CD4-positive, alpha-beta memory T cell (primary cell): ENCODE results near the gene MORC3. TPM values are rescaled to one million over a fixed set of nuclear protein-coding genes. Genes with fewer than 3 reads are reported as not detected.
"Not testable (repeated sequence)": the region's sequence is repeated elsewhere in the genome, so short reads cannot be mapped to it uniquely, and the experiment has no call there.

Source experiments
- CTCF ChIA-PET: fragments of 350-600 bp; sonication (Branson Sonifier 250); formaldehyde crosslinking; loops from one replicate; lab custom pipeline; 2021; ENCODE audit warnings: inconsistent platforms; ENCODE audit not compliant: partially characterized antibody; lab: Charles Lee
- POLR2A ChIA-PET: fragments of 350-600 bp; sonication (Branson Sonifier 250); formaldehyde crosslinking; loops from one replicate; lab custom pipeline; 2021; ENCODE audit not compliant: partially characterized antibody; lab: Charles Lee
- DNase-seq, 5 donors: peaks; one replicate each; pipeline versions ENCODE4 v3.0.0 to v3.0.0-alpha.2; 2020 to 2022; ENCODE audit warnings: mixed read lengths in 1 of 5
- H3K27ac ChIP-seq: one replicate; pipeline ENCODE4 v1.7.0; 2013; ENCODE audit warnings: low read depth, low read length
- H3K27me3 ChIP-seq: 2 replicates; pipeline ENCODE4 v1.7.0; 2013; ENCODE audit warnings: mild to moderate bottlenecking, low read length, moderate library complexity; ENCODE audit not compliant: insufficient read depth
- H3K36me3 ChIP-seq: 2 replicates; pipeline ENCODE4 v1.7.0; 2013; ENCODE audit warnings: mild to moderate bottlenecking, low read length, moderate library complexity; ENCODE audit not compliant: insufficient read depth
- H3K4me1 ChIP-seq: 2 replicates; pipeline ENCODE4 v1.7.0; 2013; ENCODE audit warnings: mild to moderate bottlenecking, low read length, moderate library complexity; ENCODE audit not compliant: insufficient read depth
- H3K4me3 ChIP-seq, 2 donors: one replicate each; pipeline ENCODE4 v1.7.0; 2013; ENCODE audit warnings: low read length in 2 of 2, mild to moderate bottlenecking in 1 of 2
- H3K9me3 ChIP-seq, 2 donors: one replicate each; pipeline ENCODE4 v1.7.0; 2013; ENCODE audit warnings: low read length in 2 of 2, control low read depth in 1 of 2; ENCODE audit not compliant: control insufficient read depth in 1 of 2
- H3K27ac Mint-ChIP-seq, 7 donors: one replicate each; pipeline ENCODE4 v1.8.0; 2020 to 2021; ENCODE audit warnings: mixed read lengths in 7 of 7, mild to moderate bottlenecking in 6 of 7, inconsistent platforms in 3 of 7, moderate library complexity in 3 of 7
- H3K27me3 Mint-ChIP-seq, 2 donors: one replicate each; pipeline ENCODE4 v1.8.0; 2020 to 2021; ENCODE audit warnings: mixed read lengths in 2 of 2
- H3K36me3 Mint-ChIP-seq, 2 donors: one replicate each; pipeline ENCODE4 v1.8.0; 2020 to 2021; ENCODE audit warnings: mixed read lengths in 2 of 2, inconsistent platforms in 1 of 2, mild to moderate bottlenecking in 1 of 2
- H3K4me1 Mint-ChIP-seq, 4 donors: one replicate each; pipeline ENCODE4 v1.8.0; 2020 to 2021; ENCODE audit warnings: mixed read lengths in 4 of 4, mild to moderate bottlenecking in 1 of 4
- H3K4me3 Mint-ChIP-seq, 8 donors: one replicate each; pipeline ENCODE4 v1.8.0; 2020 to 2021; ENCODE audit warnings: mixed read lengths in 8 of 8, mild to moderate bottlenecking in 7 of 8, moderate library complexity in 6 of 8, inconsistent platforms in 3 of 8
- H3K9me3 Mint-ChIP-seq, 8 donors: one replicate each; pipeline ENCODE4 v1.8.0; 2020 to 2021; ENCODE audit warnings: mixed read lengths in 8 of 8, mild to moderate bottlenecking in 5 of 8, inconsistent platforms in 3 of 8, moderate library complexity in 1 of 8
- intact Hi-C: fragments of 100-400 bp; cut with micrococcal nuclease; formaldehyde crosslinking; loops from one replicate; pipeline ENCODE4 v1.15.1; 2023
- polyA plus RNA-seq, 2 donors: library from polyadenylated mRNA; unstranded; fragments of 300-500 nt; fragmentation: Illumina TruSeq; gene quantifications; one replicate each; pipeline ENCODE4 v1.2.3, GENCODE V29; 2021
- total RNA-seq, 2 experiments: library from RNA; stranded (reverse); gene quantifications; one replicate each; pipeline ENCODE4 v1.2.3, GENCODE V29; 2021

The MORC3 gene
- total and polyA plus RNA-seq, 4 experiments from 2014 or later, result 31.8 to 108 (median 75.2) TPM

GRCh38 chr21:36323032-36323431 is 3.0 kb downstream of the MORC3 start:
- Histone ChIP-seq H3K9me3 (no peaks in the 10 kb centered on the region), H3K4me3 (no peak overlapping the region), H3K4me1 (peaks cover 50% of the 10 kb centered on the region), H3K36me3 (peaks cover 10% of the 10 kb centered on the region), H3K27me3 (no peaks in the 10 kb centered on the region), H3K27ac (peak overlapping the region; percentile 5)
- peak overlapping the region; percentile 24 to 93 (median 65) for H3K27ac Mint-ChIP-seq
- H3K36me3 Mint-ChIP-seq, result peaks cover 12 to 43% of the 10 kb centered on the region in 2 donors
- H3K27me3 Mint-ChIP-seq, result no peaks in the 10 kb centered on the region
- intact Hi-C loops, result no loop called here
- H3K4me1 Mint-ChIP-seq, result peaks cover 21 to 56% (median 46%) of the 10 kb centered on the region in 4 donors
- peak overlapping the region; percentile 27 to 76 (median 49) for H3K4me3 Mint-ChIP-seq
- no peak for DNase-seq
- POLR2A ChIA-PET, result interaction anchor here (0.6 to 5.6 kb wide), 6 partner anchors 13 to 167 kb away, joined by 3 to 279 read pairs (median 16); partner anchors contain the start of gene DOP1B
- CTCF ChIA-PET, result interaction anchor here (0.6 to 5.5 kb wide), 10 partner anchors 8 to 759 kb away, joined by 3 to 56 read pairs (median 4); no protein-coding TSS in a partner anchor
- H3K9me3 Mint-ChIP-seq, result no peaks in the 10 kb centered on the region

- no peaks in the 10 kb centered on the region for H3K27me3 ChIP-seq
- H3K9me3 ChIP-seq, result no peaks in the 10 kb centered on the region
- POLR2A ChIA-PET, result interaction anchor here (0.7 to 0.9 kb wide), 2 partner anchors 27 to 36 kb away, joined by 3 read pairs; no protein-coding TSS in a partner anchor
- no peaks in the 10 kb centered on the region for H3K9me3 Mint-ChIP-seq
- H3K27me3 Mint-ChIP-seq, result no peaks in the 10 kb centered on the region
- peaks cover 31 to 72% (median 58%) of the 10 kb centered on the region in 4 donors for H3K4me1 Mint-ChIP-seq
- H3K27ac Mint-ChIP-seq, result peak overlapping the region in 3 of 7 donors; percentile 12 to 55 (median 46)
- no peak overlapping the region for H3K4me3 ChIP-seq
- DNase-seq, result no peak
- intact Hi-C loops, result no loop called here
- H3K4me1 ChIP-seq, result peaks cover 72% of the 10 kb centered on the region
- no peak overlapping the region for H3K4me3 Mint-ChIP-seq
- H3K36me3 Mint-ChIP-seq, result peaks cover 17 to 48% of the 10 kb centered on the region in 2 donors
- CTCF ChIA-PET, result no interaction called here
- no peak overlapping the region for H3K27ac ChIP-seq
- peaks cover 10% of the 10 kb centered on the region for H3K36me3 ChIP-seq
Observed at GRCh38 chr21:36325373-36326010, 5.5 kb downstream of the MORC3 start.

- no peaks in the 10 kb centered on the region for H3K27me3 Mint-ChIP-seq
- H3K4me3 Mint-ChIP-seq, result peak overlapping the region in 2 of 8 donors; percentile 0 to 61
- DNase-seq, result peak; percentile 43 to 61 (median 53)
- H3K36me3 ChIP-seq, result peaks cover 6% of the 10 kb centered on the region
- H3K4me3 ChIP-seq, result no peak overlapping the region
- peaks cover 53% of the 10 kb centered on the region for H3K4me1 ChIP-seq
- intact Hi-C loops, result loop anchor here (1.0 kb wide), 5 partner anchors 11 to 190 kb away; partner anchors contain the start of gene MORC3
- no peaks in the 10 kb centered on the region for H3K9me3 ChIP-seq
- peaks cover 18 to 38% of the 10 kb centered on the region in 2 donors for H3K36me3 Mint-ChIP-seq
- ChIA-PET POLR2A (interaction anchor here (0.8 to 3.1 kb wide), 4 partner anchors 10 to 178 kb away, joined by 3 to 22 read pairs (median 4); partner anchors contain the start of gene MORC3), CTCF (interaction anchor here (1.1 to 6.5 kb wide), 11 partner anchors 9 to 217 kb away, joined by 3 to 54 read pairs (median 6); partner anchors contain the start of gene MORC3)
- no peaks in the 10 kb centered on the region for H3K27me3 ChIP-seq
- H3K27ac ChIP-seq, result no peak overlapping the region
- H3K4me1 Mint-ChIP-seq, result peaks cover 38 to 58% (median 47%) of the 10 kb centered on the region in 4 donors
- no peaks in the 10 kb centered on the region for H3K9me3 Mint-ChIP-seq
- peak overlapping the region in 6 of 7 donors; percentile 58 to 75 (median 70) for H3K27ac Mint-ChIP-seq
Observed at GRCh38 chr21:36330904-36331303, 10.9 kb downstream of the MORC3 start.

GRCh38 chr21:36337099-36337509 is 17.1 kb downstream of the MORC3 start:
- Mint-ChIP-seq H3K9me3 (no peaks in the 10 kb centered on the region), H3K4me3 (no peak overlapping the region), H3K4me1 (peaks cover 17 to 27% (median 19%) of the 10 kb centered on the region in 4 donors), H3K27me3 (no peaks in the 10 kb centered on the region), H3K27ac (peak overlapping the region in 1 of 7 donors; percentile 35), H3K36me3 (peaks cover 52 to 61% of the 10 kb centered on the region in 2 donors)
- no peaks in the 10 kb centered on the region for H3K27me3 ChIP-seq
- peaks cover 44% of the 10 kb centered on the region for H3K36me3 ChIP-seq
- ChIA-PET CTCF (interaction anchor here (1.4 to 1.5 kb wide), 2 partner anchors 184 to 196 kb away, joined by 4 to 5 read pairs; no protein-coding TSS in a partner anchor), POLR2A (interaction anchor here (1.8 kb wide), 1 partner anchor 48 kb away, joined by 7 read pairs; no protein-coding TSS in a partner anchor)
- no peak overlapping the region for H3K27ac ChIP-seq
- no peak for DNase-seq
- intact Hi-C loops, result no loop called here
- no peaks in the 10 kb centered on the region for H3K9me3 ChIP-seq
- H3K4me1 ChIP-seq, result peaks cover 4% of the 10 kb centered on the region
- no peak overlapping the region for H3K4me3 ChIP-seq

- POLR2A ChIA-PET, result no interaction called here
- DNase-seq, result no peak
- intact Hi-C loops, result no loop called here
- Histone ChIP-seq H3K9me3 (no peaks in the 10 kb centered on the region), H3K27me3 (no peaks in the 10 kb centered on the region), H3K36me3 (peaks cover 50% of the 10 kb centered on the region), H3K4me3 (no peak overlapping the region), H3K4me1 (no peaks in the 10 kb centered on the region), H3K27ac (no peak overlapping the region)
- no peaks in the 10 kb centered on the region for H3K9me3 Mint-ChIP-seq
- no peaks in the 10 kb centered on the region for H3K27me3 Mint-ChIP-seq
- peaks cover 4 to 20% (median 11%) of the 10 kb centered on the region in 4 donors for H3K4me1 Mint-ChIP-seq
- CTCF ChIA-PET, result interaction anchor here (1.3 kb wide), 1 partner anchor 10 kb away, joined by 3 read pairs; no protein-coding TSS in a partner anchor
- no peak overlapping the region for H3K4me3 Mint-ChIP-seq
- H3K36me3 Mint-ChIP-seq, result peaks cover 55 to 58% of the 10 kb centered on the region in 2 donors
- peak overlapping the region in 1 of 7 donors; percentile 60 for H3K27ac Mint-ChIP-seq
Observed at GRCh38 chr21:36338975-36339374, 19.0 kb downstream of the MORC3 start.

- POLR2A ChIA-PET, intact Hi-C loops, H3K9me3 ChIP-seq, DNase-seq, H3K27ac Mint-ChIP-seq, H3K27me3 ChIP-seq, CTCF ChIA-PET, H3K4me3 Mint-ChIP-seq, H3K27me3 Mint-ChIP-seq, H3K27ac ChIP-seq, H3K4me1 Mint-ChIP-seq, H3K4me3 ChIP-seq, H3K9me3 Mint-ChIP-seq, H3K4me1 ChIP-seq: not testable (repeated sequence)
- peaks cover 40 to 54% of the 10 kb centered on the region in 2 donors for H3K36me3 Mint-ChIP-seq
- H3K36me3 ChIP-seq, result peaks cover 60% of the 10 kb centered on the region
Observed at GRCh38 chr21:36342581-36342980, 22.6 kb downstream of the MORC3 start.

- Mint-ChIP-seq H3K4me3 (no peak overlapping the region), H3K27ac (peak overlapping the region in 2 of 7 donors; percentile 22 to 43), H3K4me1 (peaks cover 0 to 5% (median under 1%) of the 10 kb centered on the region in 4 donors), H3K27me3 (no peaks in the 10 kb centered on the region), H3K36me3 (peaks cover 31 to 53% of the 10 kb centered on the region in 2 donors), H3K9me3 (no peaks in the 10 kb centered on the region)
- Histone ChIP-seq H3K27ac (no peak overlapping the region), H3K9me3 (no peaks in the 10 kb centered on the region), H3K36me3 (peaks cover 50% of the 10 kb centered on the region), H3K4me3 (no peak overlapping the region), H3K27me3 (no peaks in the 10 kb centered on the region), H3K4me1 (no peaks in the 10 kb centered on the region)
- POLR2A ChIA-PET, result interaction anchor here (0.9 kb wide), 1 partner anchor 9 kb away, joined by 3 read pairs; no protein-coding TSS in a partner anchor
- CTCF ChIA-PET, result interaction anchor here (1.0 to 2.1 kb wide), 4 partner anchors 85 to 220 kb away, joined by 3 to 8 read pairs (median 4); no protein-coding TSS in a partner anchor
- DNase-seq, result no peak
- intact Hi-C loops, result no loop called here
Observed at GRCh38 chr21:36344931-36345330, 24.9 kb downstream of the MORC3 start.
